Stimulated activated CD4-positive, alpha-beta T cell treated with anti-CD3 and anti-CD28 coated beads, Interleukin-12 subunit alpha, Interleukin-12 subunit beta, amount 100 ng/mL, for 24 hours (primary cell): ENCODE results near the gene KCNH3.
"Not testable (repeated sequence)": the region's sequence is repeated elsewhere in the genome, so short reads cannot be mapped to it uniquely, and the experiment has no call there.

Experiments
- DNase-seq, 2 experiments: peaks; one replicate each; pipeline ENCODE4 v3.0.0-alpha.2; 2020; ENCODE audit warnings: low read depth in 2 of 2

KCNH3 gene

DNA sequence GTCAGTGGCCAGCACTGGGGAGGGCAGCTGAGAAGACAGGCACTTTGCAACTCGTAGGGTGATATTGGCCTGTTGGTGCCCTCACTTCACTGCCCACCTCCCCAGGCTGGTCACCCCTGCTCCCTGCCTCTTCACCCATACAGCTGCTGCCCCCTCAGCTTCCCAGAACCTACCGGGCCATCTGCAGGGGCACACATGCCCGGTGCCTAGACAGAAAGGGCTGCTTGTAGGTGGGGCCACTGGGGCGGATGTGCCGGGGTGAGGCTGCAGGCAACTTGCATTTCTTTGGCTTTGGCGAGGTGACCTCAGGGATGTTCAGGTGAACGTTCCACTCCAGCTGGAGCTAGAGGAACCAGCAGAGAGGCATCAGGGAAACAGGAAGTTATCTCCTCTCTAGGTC is 49.5 kb downstream of the KCNH3 start:
- no peak for DNase-seq

DNA sequence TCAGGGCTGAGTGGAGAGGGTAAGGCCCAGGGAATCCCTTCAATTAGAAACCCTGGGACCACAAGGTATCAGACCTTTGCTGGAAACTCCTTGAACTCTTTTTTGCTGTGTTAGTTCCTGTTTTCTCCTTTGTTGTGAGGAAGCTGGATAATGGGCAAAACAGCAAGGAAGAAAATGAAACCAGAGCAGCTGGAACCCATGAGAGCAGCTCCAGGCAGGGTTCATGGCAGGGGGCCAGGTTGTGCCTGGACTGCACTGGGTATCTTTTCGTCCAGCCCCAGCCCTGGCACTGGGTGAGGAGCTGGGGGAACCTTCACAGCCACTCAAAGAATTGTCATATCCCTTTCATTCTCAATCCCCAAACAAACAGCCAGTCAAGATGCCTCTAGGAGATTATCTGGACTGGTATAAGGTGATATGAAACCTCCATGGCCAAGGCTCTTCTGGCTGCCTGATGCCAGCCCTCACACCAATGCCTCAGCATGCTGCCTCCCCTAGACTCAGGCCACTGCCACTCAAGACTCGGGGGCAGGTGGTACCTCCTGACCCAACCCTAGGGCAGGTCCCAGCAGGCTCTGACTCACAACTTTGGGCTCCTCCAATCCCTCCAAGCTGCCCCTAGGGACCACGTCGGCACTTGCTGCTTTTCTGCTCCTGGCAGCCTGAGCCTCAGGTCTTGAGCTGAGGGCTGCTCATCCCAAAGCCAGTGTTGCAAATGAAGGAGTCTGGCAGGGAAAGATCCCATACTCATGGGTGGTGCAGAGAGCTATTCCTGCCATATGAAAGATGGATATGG is 50.1 kb downstream of the KCNH3 start:
- DNase-seq, result no peak

DNA sequence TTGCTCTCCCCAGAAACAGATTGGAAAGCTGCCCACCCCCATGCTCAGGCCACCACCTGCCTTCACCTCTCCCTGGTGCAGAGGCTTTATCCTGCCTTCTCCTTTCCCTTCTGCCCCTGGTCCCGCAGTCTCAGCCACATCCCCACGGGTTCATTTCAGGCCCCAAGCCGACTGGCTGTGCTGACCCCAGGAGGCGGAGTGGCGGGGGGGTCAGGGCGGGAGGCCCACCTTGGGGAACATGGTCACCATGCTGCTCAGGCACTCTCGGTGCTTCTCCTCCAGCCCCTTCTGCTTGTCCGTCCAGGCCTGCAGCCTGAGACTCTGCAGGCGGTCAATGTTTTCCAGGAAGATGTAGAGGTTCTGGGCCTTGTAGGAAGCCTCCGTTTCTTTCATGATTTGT is 59.7 kb downstream of the KCNH3 start:
- no peak for DNase-seq

DNA sequence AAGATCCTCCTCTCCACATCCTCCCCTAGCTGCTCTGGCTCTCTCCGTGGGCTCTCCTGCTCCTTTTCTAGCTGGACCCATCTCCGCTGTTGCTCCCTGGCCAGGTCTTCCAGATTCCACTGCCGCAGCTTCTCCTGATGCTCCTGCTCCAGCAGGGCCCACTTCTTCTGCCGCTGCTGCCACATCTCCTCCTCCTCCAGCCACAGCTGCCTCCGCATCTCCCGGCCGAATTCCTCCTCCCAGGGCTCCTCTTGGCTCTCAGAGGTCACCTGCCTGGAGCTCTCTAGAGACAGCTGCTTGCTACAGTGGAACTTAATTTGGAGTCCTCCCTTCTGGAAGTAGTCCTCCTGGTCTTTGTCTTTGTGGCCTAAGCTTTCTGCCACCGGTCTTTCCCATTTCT is 61.1 kb downstream of the KCNH3 start:
- DNase-seq, result no peak

DNA sequence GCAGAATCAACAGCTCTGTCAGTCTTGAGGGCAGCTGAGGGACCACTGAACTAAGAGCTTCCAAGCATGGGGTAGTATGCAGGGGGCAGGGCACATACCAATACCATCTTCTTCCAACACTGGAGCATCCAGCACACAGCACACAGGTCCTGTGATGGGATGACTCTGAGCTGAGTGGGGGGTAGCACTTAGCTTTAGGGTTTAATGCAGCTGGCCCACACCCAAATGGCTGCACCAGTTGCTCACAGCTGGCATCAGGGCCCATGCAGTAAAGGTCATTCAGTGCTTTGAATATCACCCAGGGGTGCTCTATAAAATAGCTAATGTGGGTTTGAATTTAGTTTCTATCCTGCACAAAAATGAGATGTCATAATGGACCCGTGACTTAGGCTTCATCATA is 64.9 kb downstream of the KCNH3 start:
- no peak for DNase-seq

DNA sequence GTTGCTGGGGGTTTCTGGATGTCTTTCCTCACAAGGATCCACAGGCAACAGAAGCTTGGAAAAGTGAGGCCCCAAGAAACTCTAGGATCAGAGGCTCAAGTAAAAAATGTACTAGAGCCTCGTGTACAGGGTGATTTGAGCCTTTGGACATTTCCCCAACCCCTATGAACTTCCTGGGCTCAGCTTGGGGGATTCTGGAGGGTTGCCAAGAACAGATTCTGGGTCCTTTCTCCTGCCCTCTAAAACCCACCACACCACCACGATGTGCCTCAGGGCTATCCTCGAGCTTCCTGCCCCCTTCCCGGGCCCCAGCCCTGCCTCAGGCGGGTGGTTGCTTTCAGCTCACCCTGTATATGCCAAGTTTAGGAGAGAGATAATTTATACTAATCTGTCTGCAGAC is 66.0 kb downstream of the KCNH3 start:
- DNase-seq, result no peak

DNA sequence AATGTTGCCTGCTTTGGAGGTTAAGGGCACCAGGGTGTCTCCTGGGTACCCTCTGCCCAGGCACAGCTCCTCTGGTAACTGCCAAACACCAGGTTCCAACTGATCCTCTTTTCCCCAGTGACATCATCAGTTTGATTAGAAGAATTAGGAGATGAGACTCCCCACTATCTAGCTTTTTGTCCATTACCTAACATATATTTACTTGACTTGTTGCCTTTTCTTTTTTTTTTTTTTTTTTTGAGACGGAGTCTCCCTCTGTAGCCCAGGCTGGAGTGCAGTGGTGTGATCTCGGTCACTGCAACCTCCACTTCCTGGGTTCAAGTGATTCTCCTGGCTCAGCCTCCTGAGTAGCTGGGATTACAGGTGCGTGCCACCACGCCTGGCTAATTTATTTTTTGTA is 66.7 kb downstream of the KCNH3 start, which contains the start of gene FAM186B:
FAM186B (minus strand) TSS at position 101 of the 400 bp plus-strand sequence. CDS start 162 bp downstream, outside the sequence.
- DNase-seq, result not testable (repeated sequence)
